ENCODE results near the gene ETS2.

Gene ETS2

DNA sequence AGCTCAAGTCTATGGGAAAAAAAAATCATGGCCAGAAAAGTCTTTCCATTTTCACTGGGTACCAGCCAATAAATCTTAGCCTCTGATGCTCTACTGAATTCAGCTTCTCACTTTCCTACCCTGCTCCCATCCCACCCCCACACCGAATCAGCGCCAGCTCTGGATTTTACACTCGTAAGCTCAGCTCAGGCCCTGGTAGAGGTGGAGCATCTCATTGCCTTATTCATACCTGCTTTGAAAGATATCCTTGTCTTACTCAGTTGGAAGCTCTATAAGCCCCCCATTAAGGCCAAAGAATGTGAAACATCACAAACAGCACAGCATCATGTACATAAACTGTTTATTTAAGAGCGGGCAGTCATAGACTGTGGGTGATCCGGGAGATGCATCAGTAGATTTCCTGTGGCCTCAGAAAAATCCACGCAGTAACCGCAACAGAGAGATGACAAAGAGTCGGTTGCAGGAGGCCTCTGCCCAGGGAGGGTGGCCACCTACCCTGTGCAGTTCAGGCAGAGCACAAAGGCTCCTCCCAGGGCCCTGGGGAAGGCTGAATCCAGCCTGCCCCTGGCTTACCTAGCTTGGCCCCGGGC lies 36.4 kb upstream of the ETS2 start:
- TF ChIP-seq RARB (CRISPR knock-in tag; IDR thresholded peaks at IDR 0.05) (no peak), ZFP30 (CRISPR knock-in tag; IDR thresholded peaks at IDR 0.05) (no peak), GLIS3 (CRISPR knock-in tag; IDR thresholded peaks at IDR 0.05) (no peak), ZC3H10 (CRISPR knock-in tag; IDR thresholded peaks at IDR 0.05) (no peak), TCF4 (CRISPR knock-in tag; IDR thresholded peaks at IDR 0.05; ENCODE audit: borderline replicate concordance) (no peak), CSDC2 (CRISPR knock-in tag; IDR thresholded peaks at IDR 0.05) (no peak), PPARA (CRISPR knock-in tag; IDR thresholded peaks at IDR 0.05; ENCODE audit: borderline replicate concordance) (no peak), ZNF565 (CRISPR knock-in tag; conservative IDR thresholded peaks at IDR 0.05; ENCODE audit: low read depth) (no peak), ZNF70 (CRISPR knock-in tag; IDR thresholded peaks at IDR 0.05) (no peak)
- TF ChIP-seq, protein P1, sequence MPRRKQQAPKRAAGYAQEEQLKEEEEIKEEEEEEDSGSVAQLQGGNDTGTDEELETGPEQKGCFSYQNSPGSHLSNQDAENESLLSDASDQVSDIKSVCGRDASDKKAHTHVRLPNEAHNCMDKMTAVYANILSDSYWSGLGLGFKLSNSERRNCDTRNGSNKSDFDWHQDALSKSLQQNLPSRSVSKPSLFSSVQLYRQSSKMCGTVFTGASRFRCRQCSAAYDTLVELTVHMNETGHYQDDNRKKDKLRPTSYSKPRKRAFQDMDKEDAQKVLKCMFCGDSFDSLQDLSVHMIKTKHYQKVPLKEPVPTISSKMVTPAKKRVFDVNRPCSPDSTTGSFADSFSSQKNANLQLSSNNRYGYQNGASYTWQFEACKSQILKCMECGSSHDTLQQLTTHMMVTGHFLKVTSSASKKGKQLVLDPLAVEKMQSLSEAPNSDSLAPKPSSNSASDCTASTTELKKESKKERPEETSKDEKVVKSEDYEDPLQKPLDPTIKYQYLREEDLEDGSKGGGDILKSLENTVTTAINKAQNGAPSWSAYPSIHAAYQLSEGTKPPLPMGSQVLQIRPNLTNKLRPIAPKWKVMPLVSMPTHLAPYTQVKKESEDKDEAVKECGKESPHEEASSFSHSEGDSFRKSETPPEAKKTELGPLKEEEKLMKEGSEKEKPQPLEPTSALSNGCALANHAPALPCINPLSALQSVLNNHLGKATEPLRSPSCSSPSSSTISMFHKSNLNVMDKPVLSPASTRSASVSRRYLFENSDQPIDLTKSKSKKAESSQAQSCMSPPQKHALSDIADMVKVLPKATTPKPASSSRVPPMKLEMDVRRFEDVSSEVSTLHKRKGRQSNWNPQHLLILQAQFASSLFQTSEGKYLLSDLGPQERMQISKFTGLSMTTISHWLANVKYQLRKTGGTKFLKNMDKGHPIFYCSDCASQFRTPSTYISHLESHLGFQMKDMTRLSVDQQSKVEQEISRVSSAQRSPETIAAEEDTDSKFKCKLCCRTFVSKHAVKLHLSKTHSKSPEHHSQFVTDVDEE (CRISPR knock-in tag; IDR thresholded peaks at IDR 0.05): no peak
- TF ChIP-seq, protein P2, sequence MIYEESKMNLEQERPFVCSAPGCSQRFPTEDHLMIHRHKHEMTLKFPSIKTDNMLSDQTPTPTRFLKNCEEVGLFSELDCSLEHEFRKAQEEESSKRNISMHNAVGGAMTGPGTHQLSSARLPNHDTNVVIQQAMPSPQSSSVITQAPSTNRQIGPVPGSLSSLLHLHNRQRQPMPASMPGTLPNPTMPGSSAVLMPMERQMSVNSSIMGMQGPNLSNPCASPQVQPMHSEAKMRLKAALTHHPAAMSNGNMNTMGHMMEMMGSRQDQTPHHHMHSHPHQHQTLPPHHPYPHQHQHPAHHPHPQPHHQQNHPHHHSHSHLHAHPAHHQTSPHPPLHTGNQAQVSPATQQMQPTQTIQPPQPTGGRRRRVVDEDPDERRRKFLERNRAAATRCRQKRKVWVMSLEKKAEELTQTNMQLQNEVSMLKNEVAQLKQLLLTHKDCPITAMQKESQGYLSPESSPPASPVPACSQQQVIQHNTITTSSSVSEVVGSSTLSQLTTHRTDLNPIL (CRISPR knock-in tag; IDR thresholded peaks at IDR 0.05; ENCODE audit: low read depth): no peak
- peak; percentile 11; the same call in 2 of the 3 replicates for ATAC-seq

DNA sequence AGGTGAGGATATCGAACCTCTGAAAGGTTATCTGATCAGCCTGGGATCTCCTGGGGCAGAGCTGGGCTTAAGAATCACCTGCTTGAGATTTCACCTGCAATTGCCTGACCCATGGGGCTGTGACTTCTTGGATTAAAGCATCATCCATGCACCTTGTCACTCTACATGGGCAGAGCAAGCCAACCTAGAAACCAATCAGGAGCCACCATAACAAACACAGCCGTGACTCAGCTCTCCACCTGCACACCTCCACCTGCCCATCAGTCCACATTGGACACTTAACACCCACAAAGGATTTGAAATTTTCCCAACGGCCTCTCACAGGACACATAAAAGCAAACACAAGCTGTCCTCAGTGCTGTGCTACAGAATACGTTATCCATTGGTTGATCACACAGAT lies 35.1 kb upstream of the ETS2 start:
- TF ChIP-seq ARNTL (CRISPR knock-in tag; IDR thresholded peaks at IDR 0.05; ENCODE audit: borderline replicate concordance, low read depth): no peak
- TF ChIP-seq TOX (CRISPR knock-in tag; IDR thresholded peaks at IDR 0.05; ENCODE audit: borderline replicate concordance): no peak
- TF ChIP-seq ESRRG (CRISPR knock-in tag; IDR thresholded peaks at IDR 0.05): no peak
- no peak for TF ChIP-seq ZNF70 (CRISPR knock-in tag; IDR thresholded peaks at IDR 0.05)
- ATAC-seq: no peak

DNA sequence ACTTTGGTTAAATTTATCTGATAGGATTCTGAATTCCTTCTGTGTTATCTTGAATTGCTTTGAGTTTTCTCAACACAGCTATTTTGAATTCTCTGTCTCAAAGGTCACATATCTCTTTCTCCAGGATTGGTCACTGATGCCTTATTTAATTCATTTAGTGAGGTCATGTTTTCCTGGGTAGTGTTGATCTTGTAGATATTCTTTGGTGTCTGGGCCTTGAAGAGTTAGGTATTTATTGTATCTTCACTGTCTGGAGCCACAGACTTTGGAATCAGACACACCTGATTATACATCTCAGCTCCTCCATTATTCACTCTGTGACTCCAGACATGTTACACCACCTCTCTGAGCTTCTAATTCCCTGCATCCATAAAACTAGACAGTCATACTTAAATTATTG lies 34.2 kb upstream of the ETS2 start:
- no peak for ATAC-seq
- TF ChIP-seq ZNF70 (CRISPR knock-in tag; IDR thresholded peaks at IDR 0.05) (no peak), ARNTL (CRISPR knock-in tag; IDR thresholded peaks at IDR 0.05; ENCODE audit: borderline replicate concordance, low read depth) (no peak), ESRRG (CRISPR knock-in tag; IDR thresholded peaks at IDR 0.05) (no peak), RARB (CRISPR knock-in tag; IDR thresholded peaks at IDR 0.05) (no peak), ISL1 (CRISPR knock-in tag; IDR thresholded peaks at IDR 0.05) (no peak), ZNF8 (CRISPR knock-in tag; IDR thresholded peaks at IDR 0.05) (no peak), BACH2 (CRISPR knock-in tag; IDR thresholded peaks at IDR 0.05; ENCODE audit: borderline replicate concordance) (no peak), OSR1 (CRISPR knock-in tag; IDR thresholded peaks at IDR 0.05) (no peak), PPARA (CRISPR knock-in tag; IDR thresholded peaks at IDR 0.05; ENCODE audit: borderline replicate concordance) (no peak), TCF4 (CRISPR knock-in tag; IDR thresholded peaks at IDR 0.05; ENCODE audit: borderline replicate concordance) (no peak), SNAI2 (CRISPR knock-in tag; IDR thresholded peaks at IDR 0.05) (no peak), ZFP3 (CRISPR knock-in tag; IDR thresholded peaks at IDR 0.05) (no peak), TOX (CRISPR knock-in tag; IDR thresholded peaks at IDR 0.05; ENCODE audit: borderline replicate concordance) (no peak)
- TF ChIP-seq, protein P1 (CRISPR knock-in tag; IDR thresholded peaks at IDR 0.05): no peak
- TF ChIP-seq, protein P2 (CRISPR knock-in tag; IDR thresholded peaks at IDR 0.05; ENCODE audit: low read depth): no peak
- TF ChIP-seq, protein P3, sequence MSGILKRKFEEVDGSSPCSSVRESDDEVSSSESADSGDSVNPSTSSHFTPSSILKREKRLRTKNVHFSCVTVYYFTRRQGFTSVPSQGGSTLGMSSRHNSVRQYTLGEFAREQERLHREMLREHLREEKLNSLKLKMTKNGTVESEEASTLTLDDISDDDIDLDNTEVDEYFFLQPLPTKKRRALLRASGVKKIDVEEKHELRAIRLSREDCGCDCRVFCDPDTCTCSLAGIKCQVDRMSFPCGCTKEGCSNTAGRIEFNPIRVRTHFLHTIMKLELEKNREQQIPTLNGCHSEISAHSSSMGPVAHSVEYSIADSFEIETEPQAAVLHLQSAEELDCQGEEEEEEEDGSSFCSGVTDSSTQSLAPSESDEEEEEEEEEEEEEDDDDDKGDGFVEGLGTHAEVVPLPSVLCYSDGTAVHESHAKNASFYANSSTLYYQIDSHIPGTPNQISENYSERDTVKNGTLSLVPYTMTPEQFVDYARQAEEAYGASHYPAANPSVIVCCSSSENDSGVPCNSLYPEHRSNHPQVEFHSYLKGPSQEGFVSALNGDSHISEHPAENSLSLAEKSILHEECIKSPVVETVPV (CRISPR knock-in tag; IDR thresholded peaks at IDR 0.05): no peak
- TF ChIP-seq, protein P4, sequence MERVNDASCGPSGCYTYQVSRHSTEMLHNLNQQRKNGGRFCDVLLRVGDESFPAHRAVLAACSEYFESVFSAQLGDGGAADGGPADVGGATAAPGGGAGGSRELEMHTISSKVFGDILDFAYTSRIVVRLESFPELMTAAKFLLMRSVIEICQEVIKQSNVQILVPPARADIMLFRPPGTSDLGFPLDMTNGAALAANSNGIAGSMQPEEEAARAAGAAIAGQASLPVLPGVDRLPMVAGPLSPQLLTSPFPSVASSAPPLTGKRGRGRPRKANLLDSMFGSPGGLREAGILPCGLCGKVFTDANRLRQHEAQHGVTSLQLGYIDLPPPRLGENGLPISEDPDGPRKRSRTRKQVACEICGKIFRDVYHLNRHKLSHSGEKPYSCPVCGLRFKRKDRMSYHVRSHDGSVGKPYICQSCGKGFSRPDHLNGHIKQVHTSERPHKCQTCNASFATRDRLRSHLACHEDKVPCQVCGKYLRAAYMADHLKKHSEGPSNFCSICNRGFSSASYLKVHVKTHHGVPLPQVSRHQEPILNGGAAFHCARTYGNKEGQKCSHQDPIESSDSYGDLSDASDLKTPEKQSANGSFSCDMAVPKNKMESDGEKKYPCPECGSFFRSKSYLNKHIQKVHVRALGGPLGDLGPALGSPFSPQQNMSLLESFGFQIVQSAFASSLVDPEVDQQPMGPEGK (CRISPR knock-in tag; IDR thresholded peaks at IDR 0.05; ENCODE audit: borderline replicate concordance): no peak
- TF ChIP-seq, protein P5, sequence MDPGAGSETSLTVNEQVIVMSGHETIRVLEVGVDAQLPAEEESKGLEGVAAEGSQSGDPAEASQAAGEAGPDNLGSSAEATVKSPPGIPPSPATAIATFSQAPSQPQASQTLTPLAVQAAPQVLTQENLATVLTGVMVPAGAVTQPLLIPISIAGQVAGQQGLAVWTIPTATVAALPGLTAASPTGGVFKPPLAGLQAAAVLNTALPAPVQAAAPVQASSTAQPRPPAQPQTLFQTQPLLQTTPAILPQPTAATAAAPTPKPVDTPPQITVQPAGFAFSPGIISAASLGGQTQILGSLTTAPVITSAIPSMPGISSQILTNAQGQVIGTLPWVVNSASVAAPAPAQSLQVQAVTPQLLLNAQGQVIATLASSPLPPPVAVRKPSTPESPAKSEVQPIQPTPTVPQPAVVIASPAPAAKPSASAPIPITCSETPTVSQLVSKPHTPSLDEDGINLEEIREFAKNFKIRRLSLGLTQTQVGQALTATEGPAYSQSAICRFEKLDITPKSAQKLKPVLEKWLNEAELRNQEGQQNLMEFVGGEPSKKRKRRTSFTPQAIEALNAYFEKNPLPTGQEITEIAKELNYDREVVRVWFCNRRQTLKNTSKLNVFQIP (CRISPR knock-in tag; IDR thresholded peaks at IDR 0.05; ENCODE audit: borderline replicate concordance, low read depth): no peak

All from SK-N-SH treated with all-trans-retinoic acid at 6 μM for 48 hours (cell line).